Measurements from ENCODE around the gene UBE2E1.

The UBE2E1 gene

DNA sequence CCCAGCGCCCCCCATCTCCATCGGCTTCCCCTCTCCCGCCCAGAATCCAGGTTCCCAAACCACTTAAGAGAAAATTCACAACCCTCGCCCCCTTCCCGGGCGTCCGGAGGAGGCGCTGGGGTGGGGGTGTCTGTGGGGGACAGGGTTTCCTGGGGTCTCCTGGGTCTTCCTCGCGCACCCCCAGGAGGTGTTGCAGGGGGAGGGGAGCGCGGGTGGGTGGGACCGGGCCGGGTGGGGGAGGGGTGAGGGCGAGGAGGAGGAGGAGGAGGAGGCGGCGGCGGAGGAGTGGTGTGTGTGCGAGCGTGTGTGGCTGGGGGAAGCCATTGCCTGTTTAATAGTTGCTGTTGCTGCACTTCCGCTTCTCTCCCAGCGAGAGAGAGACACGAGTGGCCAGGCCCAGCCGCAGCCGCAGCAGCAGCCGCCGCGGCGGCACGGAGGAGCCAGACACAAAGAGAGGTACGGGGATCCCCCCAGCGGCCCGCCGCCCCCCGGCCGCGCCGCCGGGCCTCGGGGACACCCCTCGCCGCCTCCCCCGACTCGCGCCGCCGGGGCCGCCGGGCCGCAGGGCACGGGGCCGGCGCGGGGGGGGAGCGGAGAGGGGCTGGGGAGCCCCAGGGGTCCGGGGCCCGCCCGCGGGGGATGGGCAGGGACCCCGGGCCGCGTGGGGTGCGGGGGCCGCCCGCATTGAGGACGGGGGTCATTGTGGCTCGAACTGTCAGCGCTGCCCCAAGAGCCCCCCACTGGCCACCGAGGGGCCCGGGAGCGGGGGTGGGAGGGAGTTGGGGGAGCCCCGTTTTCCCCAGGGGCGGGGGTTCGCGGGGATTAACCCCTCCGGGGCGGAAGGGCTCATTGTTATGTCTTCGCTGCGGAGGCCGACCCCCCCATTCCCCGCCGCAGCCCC, at the start of gene UBE2E1:
Gene UBE2E1 (plus strand): TSS at position 323 of the 901 bp plus-strand sequence. CDS start 1,315 bp downstream, outside the sequence.
- DNase-seq: no peak

DNA sequence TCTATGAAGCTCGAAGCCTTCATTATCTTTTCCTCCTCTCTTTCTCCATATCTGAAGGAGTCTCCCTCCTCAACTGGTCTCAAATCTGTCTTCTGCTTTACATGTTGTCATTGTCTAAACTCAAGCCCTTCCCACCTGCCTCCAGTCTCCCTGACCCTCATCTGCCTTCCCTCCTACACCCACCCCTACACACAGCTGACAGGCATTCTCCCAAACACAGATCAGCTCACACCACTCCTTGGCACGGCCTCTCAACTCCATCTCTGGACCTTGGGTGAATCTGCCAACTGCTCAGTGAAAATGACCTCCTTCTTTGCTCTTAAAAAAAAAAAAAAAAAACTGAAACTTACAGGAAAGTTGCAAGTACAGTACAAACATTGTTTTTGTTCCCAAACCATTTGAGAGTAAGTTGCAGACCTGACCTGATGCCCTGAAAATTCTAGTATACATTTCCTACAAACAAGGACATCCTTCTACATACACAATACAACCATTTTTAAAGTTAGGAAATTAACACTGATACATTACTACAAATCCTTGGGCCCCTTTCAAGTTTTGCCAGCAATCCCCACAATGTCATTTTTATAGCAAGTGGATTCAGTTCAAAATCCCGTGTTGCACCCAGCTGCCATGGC, 49.4 kb upstream of the UBE2E1 start:
- DNase-seq: no peak

DNA sequence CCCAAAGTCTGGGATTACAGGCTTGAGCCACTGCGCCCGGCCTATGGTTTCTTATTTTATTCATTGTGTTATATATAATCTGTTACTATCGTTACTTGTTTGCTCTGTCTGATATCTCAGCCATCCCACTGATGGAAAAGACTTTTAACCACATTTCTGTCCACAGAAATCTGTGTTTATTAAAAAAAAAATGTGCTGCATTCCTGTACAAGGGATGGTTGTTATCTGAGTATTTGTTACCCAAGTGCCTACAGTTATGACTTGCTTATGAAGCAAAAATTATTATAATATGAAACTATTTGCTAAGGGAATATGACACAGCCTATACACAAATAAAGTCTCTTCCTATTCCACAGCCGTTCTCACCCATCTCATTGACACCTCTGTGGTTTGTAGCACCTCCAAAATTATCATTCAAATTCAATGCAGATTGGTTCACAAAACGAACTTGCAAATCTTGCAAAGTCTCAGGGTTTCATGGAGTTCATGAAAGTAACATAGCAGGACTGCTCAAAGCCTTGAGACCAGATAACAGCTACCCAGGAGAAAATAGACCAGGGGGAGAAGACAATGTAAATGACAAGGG, 47.4 kb upstream of the UBE2E1 start:
- no peak for DNase-seq

DNA sequence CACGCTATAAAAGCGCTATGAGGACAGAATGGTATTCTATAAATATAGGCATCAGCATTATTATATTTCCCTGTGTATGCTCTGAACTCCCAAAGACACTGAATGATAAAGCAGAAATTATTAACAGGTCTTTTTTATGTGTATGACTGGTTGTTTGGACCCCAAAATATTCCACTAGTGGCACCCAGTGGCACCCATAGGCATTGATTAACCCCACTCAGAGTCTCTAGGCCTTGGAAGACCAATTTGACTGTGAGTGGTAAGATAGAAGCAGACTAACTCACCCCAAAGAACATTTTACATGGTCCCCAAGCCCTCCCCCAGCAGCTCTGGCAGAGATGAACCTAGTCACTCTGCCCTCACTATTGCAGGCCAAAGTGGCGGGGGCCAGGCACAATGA, 45.4 kb upstream of the UBE2E1 start:
- DNase-seq: no peak

DNA sequence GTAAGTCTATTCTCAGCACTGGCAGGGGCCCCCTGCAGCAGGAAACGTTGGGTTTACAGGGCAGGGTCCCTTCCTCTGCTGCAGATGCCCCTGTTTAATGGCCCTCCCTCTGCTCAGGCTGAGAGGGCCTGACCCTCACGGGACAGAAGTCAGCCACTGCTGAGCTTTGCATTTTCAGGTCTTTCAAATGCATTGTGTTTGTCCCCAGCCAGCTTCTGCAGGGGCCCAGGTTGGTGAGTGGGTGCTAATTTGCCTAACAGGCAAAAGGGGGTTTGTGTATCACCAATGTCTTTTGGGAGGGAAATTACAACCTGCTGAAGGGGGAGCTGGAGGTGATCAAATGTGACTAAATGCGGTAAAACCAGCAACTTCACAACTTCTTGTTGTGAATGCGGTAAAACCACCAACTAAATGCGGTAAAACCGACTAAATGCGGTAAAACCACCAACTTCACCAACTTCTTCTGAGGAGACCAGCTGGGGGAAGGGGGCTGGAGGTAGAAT, 44.8 kb upstream of the UBE2E1 start:
- no peak for DNase-seq

DNA sequence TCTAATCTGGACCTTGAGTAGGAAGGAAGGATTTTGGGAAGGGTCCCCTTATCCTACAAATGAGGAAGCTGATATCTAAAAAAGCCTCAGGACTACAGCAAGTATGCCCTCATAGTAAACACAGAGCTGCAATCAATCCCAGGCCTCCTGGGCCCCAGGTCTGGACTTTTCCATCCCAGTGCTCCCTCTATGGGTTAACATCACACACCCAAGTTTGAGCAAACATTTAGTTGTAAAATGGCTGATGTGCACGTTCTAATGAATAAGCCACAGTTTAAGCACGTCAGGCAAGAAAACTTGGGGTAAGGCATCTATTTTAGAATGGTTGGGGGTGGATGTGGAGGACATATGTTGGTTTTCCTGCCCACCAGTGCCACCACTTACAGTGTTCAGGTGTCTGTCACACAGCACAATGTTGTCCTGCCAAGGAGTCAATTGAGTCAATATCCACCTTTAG, 44.3 kb upstream of the UBE2E1 start:
- DNase-seq: no peak

DNA sequence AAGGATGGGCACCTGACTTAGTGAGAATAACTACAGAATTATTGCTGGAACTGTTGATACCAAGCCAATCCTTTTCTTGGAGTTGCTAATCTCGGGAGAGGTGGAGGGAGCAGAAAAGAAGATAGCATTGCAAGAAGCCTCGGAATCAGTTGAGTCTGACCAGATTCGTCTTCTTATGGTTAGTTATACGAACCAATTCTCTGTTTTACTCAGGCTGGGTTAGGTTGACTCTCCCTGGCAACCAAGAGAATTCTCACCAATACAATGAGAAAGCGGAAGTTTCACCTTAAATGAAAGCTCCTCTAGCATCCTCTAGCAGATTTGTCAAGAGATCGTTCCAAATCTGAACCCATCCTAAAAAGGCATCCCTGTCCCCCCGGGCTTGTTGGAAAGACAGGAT, 43.5 kb upstream of the UBE2E1 start:
- no peak for DNase-seq

DNA sequence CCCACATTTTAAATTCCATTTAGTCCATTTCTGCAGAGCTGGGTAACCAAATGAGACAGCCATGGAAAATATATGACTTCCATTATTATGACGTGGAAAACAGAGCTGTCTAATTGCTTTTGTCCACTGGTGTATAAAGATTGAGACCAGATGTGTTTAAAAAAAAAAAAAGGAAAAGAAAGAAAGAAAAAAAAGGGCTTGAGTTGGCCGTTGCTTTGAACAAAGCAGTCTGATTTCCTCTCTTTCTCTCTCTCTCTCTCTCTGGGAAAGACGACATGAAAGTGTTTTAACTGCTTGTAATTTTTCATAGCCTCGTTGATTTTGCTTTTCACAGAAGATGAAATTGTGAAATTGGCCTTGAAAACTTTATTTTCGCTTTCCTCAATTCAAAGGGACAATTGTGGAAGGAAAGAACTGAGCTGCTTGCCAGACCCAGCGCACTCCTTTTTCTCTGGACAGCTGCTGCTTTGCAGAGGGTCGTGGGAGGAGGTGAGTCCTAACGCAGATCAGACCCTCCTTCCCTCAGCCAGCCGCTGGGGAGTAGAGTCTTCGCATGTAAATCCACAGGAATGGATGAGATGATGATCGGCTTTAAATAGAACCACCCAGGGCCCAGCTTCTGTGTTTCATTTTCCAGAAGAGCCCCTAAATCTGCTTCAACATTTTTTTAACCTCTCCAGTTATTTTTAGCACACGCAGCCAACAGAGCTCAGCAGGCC, 42.8 kb upstream of the UBE2E1 start:
- no peak for DNase-seq

DNA sequence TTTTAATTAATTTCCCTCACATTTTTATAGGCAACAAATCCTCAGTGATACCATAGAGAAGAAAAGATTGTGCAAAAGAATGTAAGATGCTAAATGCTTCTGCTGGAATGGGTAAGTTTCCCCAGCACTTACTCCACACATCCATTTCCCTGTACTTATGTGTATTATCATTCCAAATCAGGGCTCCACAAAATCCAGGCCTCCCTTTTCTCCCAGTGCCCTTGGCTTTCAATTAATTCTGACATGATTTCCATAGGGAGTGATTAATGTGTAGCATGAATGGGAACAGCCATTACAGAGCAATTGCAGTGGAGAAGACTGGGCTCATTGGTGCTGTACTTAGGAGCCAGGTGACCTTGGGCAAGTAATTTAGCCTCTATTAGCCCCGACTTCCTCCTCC, 41.3 kb upstream of the UBE2E1 start:
- DNase-seq: no peak

DNA sequence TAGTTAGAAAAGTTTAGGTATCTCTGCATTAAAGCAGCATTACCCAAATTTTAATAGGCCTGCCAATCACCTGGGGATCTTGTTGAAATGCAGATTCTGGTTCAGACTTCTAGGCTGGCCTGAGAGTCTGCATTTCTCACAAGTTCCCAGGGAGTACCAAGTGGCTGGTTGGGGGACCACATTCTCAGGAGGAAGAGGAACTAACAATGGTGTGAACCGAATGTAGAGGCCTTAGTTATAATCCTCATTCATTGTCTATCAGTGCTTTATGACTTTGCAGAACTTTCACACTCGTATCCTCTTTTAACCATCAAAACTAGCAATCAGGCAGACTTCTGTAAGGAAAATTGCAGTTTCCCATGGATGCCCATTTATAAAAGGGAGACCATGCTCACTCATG, 38.2 kb upstream of the UBE2E1 start:
- no peak for DNase-seq

DNA sequence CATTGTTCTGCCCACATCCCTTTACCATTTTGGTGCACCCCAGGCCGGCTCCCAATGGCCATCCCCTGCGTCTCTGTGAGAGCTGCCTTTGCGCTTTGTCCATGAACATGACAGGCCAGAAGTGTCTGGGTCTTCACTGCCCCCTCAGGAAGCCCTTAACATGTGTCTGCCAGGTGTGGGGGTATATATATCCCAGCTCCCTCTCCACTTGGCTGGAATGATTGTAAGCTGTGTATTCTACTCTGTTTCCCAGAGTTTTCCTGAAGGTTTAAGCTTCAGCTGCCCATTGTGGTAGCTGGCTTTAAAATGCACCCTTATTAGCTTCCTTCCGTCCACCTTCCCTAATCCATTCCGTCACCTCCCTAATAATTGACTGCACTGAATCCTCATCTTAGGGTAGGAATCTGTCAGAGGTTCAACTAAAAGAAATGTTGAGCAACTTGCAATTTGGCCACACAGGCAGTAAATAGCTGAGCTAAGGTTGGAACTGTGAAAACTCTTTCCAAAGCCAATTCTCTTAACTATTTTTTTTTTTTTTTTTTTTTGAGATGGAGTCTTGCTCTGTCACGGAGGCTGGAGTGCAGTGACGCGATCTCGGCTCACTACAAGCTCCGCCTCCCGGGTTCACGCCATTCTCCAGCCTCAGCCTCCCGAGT, 30.4 kb upstream of the UBE2E1 start:
- DNase-seq: no peak

DNA sequence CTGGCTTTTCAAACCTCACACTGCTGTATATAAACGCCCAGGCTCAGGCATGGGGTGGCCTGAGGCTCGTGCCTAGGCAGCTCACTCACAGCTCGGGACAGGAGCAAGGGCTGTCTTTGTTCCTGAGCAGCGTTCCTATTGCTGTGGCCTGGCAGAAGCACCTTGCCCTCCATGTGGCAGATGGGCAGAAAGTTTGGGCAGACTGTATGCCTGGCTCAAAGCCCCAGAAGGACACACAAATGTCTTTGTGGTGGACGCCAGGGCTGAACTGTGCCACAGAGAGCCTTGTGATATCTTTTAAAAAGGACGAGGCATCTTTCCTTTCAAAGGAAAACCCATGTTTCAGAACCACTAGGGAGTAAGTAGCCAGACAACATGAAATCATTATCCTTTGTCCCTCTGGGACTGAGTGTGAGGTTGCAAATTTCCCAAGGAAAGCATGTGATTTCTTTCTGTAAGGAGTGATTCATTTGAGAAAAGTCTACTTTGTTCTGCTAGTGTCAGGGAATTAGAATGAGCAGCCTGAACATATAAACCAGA, 29.3 kb upstream of the UBE2E1 start:
- DNase-seq: no peak

DNA sequence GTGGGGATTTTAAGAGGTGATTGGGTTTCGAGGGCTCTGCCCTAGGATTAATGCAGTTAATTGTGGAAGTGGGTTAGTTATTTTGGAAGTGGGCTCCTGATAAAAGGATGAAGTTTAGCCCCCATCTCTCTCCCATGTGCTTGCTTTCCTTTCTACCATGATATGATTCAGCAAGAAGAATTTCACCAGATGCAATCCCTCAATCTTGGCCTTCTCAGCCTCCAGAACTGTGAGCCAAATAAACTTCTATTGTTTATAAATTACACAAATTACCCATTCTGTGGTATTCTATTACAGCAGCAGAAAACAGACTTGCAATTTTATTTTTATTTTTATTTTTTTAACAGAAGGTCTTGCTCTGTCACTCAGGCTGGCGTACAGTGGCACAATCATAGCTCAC, 27.3 kb upstream of the UBE2E1 start:
- no peak for DNase-seq

DNA sequence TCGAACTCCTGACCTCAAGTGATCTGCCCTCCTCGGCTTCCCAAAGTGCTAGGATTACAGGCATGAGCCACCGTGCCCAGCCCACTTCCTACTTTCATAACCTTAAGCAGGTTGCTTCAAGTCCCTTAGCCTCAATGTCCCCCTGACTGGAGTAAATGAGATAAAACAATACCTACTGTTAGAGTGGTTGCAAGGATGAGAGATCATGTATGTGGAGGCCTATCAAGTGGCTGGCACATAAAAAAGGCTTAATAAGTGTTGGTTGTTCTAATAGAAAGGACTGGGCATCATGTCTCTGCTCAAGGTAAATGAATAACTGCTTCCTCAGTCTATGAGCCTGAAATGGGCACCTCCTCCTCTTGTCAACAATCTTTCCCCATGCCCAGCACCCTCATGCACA, 25.9 kb upstream of the UBE2E1 start:
- no peak for DNase-seq

DNA sequence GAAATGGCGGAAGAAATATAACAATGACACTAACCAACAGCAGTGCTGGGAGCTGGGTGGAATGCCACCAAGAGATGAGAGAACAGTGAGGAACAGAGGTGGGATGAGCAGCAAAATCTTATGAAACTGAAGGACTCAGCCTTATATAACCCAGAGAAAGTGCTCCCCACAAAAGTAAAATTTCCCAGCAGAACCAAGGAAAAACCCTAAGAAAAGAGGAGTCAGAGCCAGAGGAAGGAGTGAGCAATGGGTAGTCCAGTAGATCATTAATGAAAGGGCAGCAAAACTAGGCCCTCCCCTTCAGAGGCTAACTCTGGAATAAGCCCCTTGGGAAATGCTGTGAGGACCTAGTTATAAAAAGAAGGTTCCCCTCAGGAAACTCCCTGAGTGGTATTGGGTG, 24.7 kb upstream of the UBE2E1 start:
- DNase-seq: no peak

DNA sequence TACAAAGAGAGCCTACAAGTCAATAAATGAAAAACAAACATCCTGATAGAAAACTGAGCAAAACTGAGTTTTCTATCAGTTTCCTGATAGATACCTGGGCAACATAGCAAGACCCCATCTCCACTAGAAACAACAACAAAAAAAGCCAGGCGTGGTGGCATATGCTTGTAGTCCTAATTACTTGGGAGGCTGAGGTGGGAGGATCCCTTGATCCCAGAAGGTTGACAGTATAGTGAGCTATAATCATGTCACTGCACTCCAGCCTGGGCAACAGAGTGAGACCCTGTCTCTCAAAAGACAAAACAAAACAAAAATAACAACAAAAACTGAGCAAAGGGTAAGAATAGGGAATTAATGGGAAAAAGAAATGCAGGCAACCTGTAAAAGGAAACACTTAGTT, 23.9 kb upstream of the UBE2E1 start:
- DNase-seq: no peak

DNA sequence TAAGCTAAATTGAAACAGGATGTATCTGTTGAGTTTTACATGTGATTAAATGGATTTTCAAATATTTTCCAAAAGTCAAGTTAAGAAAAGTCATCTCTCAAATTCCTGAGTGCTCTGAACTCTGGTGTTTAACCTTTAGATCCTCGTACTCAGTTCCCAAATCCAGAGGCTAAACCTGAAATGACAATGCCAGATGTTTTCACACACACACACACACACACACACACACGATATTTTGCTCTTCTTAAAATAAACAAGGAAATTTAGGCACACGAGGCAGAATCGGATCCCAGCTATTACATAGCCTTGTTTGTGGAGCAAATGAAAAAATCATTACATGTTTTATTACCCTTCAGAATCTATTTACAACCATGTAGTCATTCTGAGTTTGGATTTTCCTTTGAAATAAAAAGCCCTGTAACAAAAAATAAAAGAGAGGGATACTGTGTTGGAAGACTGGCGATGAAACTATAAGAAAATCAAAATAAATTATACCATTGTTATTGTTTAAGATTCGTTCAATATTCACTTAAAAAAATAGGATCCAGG, 20.6 kb upstream of the UBE2E1 start:
- no peak for DNase-seq

DNA sequence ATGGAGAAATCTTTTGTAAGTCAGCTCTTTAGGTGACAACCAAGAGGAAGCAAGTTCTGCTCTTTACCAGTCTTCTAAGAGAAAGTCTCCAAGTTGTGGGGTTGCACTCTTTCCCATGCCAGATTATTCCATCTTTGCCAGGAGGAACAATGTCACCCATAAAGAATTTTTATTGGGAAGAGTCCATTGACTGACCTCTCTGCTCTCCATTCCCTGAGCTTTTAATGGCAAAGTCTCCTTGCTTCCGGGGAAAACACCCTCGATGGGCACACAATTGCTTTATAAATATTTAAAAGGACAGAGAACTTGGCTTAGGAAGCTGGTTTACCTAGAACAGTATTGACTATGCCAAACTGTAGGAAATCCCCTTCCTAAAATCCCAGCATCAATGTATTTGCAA, 19.9 kb upstream of the UBE2E1 start:
- no peak for DNase-seq

DNA sequence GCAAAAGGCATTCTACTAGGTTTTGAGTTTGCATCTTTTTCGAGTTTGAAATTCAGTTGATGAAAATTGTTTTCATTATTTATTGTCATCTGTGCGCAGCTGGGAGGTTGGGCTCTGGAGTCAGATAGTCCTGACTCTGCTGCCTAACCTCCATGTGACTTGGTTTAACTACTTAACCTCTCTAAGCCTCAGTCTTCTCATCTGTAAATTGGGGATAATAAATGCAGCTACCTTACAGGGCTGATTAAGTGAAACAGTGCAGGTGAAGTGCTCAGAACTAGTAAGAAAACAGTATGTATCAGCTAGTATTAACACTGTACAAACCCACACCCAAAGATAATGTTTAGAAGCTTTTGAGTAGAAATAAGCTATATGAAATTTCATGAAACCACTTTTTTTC, 14.1 kb upstream of the UBE2E1 start:
- DNase-seq: no peak

DNA sequence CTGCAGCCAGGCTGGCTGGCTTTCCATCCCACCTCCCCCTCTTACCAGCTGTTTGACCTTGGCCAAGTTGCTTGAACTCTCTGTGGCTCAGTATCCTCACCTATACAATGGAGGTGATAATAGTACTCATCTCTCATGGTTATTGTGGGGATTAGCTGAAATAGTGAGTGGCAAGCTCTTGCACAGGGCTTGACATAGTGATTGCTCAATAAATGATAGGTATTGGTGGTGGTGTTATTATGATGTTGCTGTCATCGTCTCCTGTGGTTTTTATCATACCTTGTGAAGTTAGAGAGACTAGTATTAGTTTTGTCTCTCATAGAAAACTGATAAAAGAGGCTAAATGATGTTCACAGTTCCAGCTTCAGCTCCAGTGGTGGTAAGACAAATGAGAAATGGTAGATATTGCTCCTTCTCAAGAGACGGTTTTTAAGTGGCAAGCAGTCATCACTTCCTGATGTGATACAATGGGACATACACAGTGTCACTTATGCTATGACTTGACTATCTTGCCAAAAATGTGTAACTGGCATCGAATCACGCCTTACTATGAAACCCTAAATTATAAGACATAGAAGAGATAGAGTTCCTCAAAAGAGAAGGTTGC, 12.1 kb upstream of the UBE2E1 start:
- no peak for DNase-seq

DNA sequence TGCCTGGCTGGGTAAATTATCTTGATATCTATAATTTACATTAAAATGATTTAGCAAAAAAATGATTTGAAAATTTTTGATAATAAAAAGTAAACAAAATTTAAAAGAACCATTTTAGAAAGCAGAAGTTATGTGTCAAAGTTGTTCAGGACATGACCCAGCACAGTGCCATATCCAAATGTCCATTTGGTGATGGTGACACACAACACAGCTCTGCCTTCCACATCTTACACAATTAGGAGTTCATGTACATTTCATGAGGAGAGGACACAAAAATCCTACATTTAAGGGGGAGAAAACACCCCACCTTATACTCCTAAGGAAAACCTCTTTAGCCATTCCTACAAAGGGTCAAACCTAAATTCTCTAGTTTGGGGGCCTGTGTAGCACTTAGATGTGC, 10.7 kb upstream of the UBE2E1 start:
- DNase-seq: no peak

DNA sequence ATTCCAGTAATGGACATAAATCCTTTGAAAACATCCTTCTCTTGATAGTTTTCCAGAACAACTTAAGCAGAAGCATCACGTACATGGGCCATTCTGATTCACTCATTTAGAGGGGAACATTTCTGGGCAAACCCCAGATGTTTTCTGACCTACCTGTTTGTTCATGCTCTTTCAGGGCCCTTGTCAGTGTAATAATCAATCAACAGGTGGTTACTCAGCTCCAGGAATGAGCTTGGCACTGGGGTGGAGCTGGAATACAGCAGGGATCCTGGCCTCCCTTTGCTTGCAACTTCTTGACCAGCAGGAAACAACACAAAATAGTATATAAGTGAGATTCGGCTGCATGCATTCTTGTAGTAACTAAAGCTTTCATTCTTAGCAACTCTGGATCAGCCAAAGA, 9.2 kb upstream of the UBE2E1 start:
- DNase-seq: no peak
